Stimulated activated naive B cell treated with anti-CD40 and anti-IgM and Interleukin-4, amounts not matched to agents 10 μg/mL and 1 μg/mL and 100 μg/mL, for 72 hours (primary cell): Measurements from ENCODE around the gene DCTN1.

ENCODE experiments used
- ATAC-seq, 2 donors: fragments of 150-1000 bp; cut with Tn5 transposase; replicated peaks; 2 replicates each; pipeline ENCODE4 v1.10.0; 2021; ENCODE audit warnings: moderate library complexity in 1 of 2
- DNase-seq: peaks from one replicate; pipeline ENCODE4 v3.0.0; 2021
- H3K27ac Mint-ChIP-seq: one replicate; pipeline ENCODE4 v1.8.0; 2022; ENCODE audit warnings: mild to moderate bottlenecking, mixed read lengths
- H3K27me3 Mint-ChIP-seq, 2 donors: one replicate each; pipeline ENCODE4 v1.8.0; 2022; ENCODE audit warnings: mixed read lengths in 2 of 2
- H3K36me3 Mint-ChIP-seq, 2 donors: one replicate each; pipeline ENCODE4 v1.8.0; 2022; ENCODE audit warnings: mixed read lengths in 2 of 2, mild to moderate bottlenecking in 1 of 2
- H3K4me1 Mint-ChIP-seq, 2 donors: one replicate each; pipeline ENCODE4 v1.8.0; 2022; ENCODE audit warnings: mixed read lengths in 2 of 2, mild to moderate bottlenecking in 1 of 2
- H3K4me3 Mint-ChIP-seq, 2 donors: one replicate each; pipeline ENCODE4 v1.8.0; 2022; ENCODE audit warnings: mild to moderate bottlenecking in 2 of 2, mixed read lengths in 2 of 2, moderate library complexity in 1 of 2
- H3K9me3 Mint-ChIP-seq, 2 donors: one replicate each; pipeline ENCODE4 v1.8.0; 2022; ENCODE audit warnings: mixed read lengths in 2 of 2, mild to moderate bottlenecking in 1 of 2

DCTN1 gene

DNA sequence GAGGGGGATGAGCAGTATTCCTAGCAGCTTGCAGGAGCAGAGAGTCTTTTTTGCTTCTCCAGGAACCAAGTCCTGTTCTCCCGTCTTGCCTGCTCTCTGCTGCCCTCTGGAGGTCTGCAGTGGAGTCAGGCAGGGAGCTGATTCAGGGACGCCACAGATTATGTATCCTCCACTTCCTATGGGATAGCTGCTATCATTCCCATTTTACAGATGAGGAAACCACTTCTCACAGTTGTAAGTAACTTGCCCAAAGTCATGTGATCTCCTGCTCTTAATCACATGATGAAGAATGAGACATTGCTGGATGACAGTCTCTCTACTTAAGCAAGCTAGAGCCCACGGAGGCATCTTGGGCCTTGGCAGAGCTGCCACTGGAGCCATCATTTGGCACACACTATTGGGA is 45.2 kb downstream of the DCTN1 start:
- DNase-seq (peak; percentile 41), ATAC-seq (peak; percentile 72 to 84)
- H3K27me3 Mint-ChIP-seq = no peaks in the 10 kb centered on the region
- no peaks in the 10 kb centered on the region for H3K9me3 Mint-ChIP-seq
- H3K4me1 Mint-ChIP-seq = no peaks in the 10 kb centered on the region
- H3K4me3 Mint-ChIP-seq = no peak overlapping the region
- no peak overlapping the region for H3K27ac Mint-ChIP-seq
- peaks cover 0 to 7% of the 10 kb centered on the region in 2 donors for H3K36me3 Mint-ChIP-seq

DNA sequence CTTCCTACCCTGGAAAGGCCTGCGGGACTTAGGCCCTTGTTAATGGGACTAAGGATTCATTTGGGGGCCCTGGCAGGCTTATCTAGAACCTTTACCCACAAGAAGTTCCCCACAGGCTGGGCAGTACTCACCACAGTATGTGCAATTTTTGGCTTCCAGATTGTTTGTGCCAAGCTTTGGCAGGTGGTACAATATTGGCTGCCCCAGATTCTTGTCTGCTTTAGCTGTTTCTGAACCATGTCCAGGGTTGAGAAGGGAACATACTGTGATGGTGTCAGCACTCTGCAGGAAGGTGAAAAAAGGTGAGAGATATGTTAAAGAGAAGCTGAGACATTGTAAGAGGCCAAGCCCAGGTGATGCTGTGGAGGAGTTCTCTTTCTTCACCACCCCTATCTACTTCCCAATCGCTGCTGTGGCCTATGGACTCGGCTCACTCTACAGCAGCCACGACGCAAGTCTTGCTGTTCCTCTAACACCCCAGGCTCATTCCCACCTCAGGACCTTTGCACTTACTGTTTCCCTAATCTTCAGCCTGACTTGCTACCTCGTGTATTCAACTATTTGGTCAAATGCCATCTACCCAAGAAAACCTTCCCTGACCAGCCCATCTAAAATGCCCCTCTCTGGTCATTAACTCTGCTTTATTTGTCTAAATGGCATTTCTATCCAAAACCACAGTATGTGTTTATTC is 46.1 kb downstream of the DCTN1 start:
- Mint-ChIP-seq H3K27ac (no peak overlapping the region), H3K9me3 (no peaks in the 10 kb centered on the region), H3K4me1 (no peaks in the 10 kb centered on the region), H3K27me3 (no peaks in the 10 kb centered on the region), H3K4me3 (no peak overlapping the region), H3K36me3 (peaks cover 0 to 7% of the 10 kb centered on the region in 2 donors)
- ATAC-seq = no peak
- DNase-seq = no peak

DNA sequence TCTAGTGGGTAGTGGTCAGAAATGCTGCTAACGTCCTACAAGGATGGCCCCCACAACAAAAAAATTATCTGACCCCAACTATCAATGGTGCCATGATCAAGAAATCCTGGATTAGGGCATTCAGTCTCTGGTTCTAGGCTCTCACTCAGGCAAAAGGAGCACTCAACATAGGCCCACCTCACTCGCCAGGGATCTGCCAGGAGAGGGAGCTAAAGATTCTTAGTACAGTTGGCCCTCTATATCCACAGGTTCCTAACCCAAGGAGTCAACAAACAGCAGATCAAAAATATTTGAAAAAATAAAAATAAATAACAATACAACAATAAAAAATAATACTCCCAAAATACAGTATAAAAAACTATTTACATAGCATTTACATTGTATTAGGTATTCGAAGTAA is 46.9 kb downstream of the DCTN1 start:
- Mint-ChIP-seq H3K4me3 (no peak overlapping the region), H3K9me3 (no peaks in the 10 kb centered on the region), H3K27ac (no peak overlapping the region), H3K4me1 (no peaks in the 10 kb centered on the region), H3K36me3 (peaks cover 0 to 7% of the 10 kb centered on the region in 2 donors), H3K27me3 (no peaks in the 10 kb centered on the region)
- DNase-seq (no peak), ATAC-seq (peak; percentile 36 to 41)

DNA sequence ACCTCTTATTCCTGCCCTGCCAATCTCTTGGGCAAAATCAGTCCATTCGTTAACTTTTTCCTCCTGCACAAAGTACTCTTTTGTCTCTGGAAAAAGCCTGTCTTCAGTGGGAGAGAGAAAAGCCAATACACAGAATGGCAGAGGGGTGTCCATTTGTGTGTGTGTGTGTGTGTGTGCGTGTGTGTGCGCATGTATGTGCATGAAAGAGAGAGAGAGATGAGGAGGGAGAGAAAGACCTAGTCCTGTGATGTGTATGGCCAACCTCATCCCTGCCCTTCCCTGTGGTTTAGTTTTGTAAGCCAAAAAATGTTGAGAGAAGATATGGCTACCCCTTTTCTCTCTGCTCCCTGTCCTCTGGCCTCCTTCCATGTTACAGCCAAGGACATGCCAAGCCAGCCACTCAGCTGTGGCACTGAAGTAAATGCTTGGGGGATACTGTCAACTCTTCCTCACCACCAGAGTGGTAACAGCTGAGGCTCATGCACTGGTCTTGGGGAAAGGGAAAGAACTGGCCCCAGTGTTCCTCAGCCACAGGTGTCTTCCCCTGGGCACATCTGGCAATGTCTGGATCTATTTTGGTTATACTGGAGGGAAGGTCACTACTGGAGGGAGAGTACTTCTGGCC is 47.4 kb downstream of the DCTN1 start:
- Mint-ChIP-seq H3K4me3 (no peak overlapping the region), H3K4me1 (no peaks in the 10 kb centered on the region), H3K27ac (no peak overlapping the region), H3K36me3 (peaks cover 0 to 4% of the 10 kb centered on the region in 2 donors), H3K9me3 (no peaks in the 10 kb centered on the region), H3K27me3 (no peaks in the 10 kb centered on the region)
- DNase-seq (no peak), ATAC-seq (no peak)

DNA sequence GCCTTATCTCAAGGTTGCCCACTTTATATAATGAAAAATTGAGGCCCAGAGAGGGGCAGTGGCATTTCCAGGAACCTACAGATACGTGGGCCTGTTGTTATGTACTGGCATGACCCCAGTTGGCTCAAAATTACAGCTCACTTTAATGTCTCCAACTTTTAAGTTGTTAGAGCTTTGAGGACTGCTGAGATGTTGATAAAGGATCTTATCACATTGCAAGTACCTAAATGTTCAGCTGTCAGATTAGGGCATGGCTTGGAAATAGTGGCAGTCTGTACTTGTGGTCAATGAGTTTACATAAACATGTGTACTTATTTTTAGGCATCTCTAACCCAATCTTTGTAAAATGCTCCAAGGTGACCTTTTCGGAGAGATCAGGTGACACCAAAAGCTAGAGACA is 51.5 kb downstream of the DCTN1 start:
- no peak overlapping the region for H3K27ac Mint-ChIP-seq
- H3K36me3 Mint-ChIP-seq = peaks cover under 1 to 4% of the 10 kb centered on the region in 2 donors
- H3K27me3 Mint-ChIP-seq = no peaks in the 10 kb centered on the region
- H3K9me3 Mint-ChIP-seq = no peaks in the 10 kb centered on the region
- DNase-seq (no peak), ATAC-seq (no peak)
- no peak overlapping the region for H3K4me3 Mint-ChIP-seq
- no peaks in the 10 kb centered on the region for H3K4me1 Mint-ChIP-seq

DNA sequence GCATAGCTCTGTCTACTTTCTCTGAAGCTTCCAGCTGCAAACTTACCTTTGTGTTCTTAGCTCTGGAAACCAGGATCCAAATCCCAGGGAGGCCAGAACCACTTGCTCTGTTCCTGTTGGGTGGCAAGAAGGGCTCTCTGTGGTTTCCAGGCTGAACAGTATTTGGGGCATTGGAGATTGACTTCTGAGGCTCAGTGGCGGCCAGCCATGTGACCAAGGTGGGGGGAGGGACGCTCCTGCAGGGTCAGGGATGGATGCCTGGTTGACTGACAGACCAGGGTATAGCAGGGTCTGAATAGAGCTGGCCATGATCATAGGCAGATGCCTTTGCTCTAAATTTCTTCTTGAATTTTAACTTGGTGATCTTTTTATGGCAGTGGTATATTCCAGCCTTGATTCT is 52.0 kb downstream of the DCTN1 start:
- Mint-ChIP-seq H3K36me3 (peaks cover 4% of the 10 kb centered on the region in 2 donors), H3K9me3 (no peaks in the 10 kb centered on the region), H3K4me1 (no peaks in the 10 kb centered on the region), H3K4me3 (no peak overlapping the region), H3K27ac (no peak overlapping the region), H3K27me3 (no peaks in the 10 kb centered on the region)
- ATAC-seq (no peak), DNase-seq (no peak)

DNA sequence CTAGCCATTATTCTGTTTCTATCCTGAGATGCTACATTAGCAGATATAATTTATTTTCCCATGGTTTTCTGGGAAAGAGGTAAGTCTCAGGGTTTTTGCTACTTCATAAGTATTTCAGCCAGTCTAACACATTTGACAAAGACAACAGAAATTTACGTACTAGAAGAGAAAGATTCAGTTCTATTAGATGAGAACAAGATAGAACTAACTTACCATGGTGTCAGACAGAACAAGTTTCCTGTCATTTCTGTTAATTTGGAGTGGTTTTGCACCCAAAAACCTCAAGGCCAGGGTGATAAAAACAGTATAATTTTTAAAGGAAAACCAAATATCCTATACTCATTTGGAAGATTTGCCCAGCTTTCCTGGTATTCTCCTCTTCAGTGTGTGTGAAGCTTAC is 52.5 kb downstream of the DCTN1 start:
- no peak overlapping the region for H3K4me3 Mint-ChIP-seq
- ATAC-seq (no peak), DNase-seq (no peak)
- no peaks in the 10 kb centered on the region for H3K4me1 Mint-ChIP-seq
- H3K9me3 Mint-ChIP-seq = no peaks in the 10 kb centered on the region
- H3K27me3 Mint-ChIP-seq = no peaks in the 10 kb centered on the region
- H3K27ac Mint-ChIP-seq = no peak overlapping the region
- H3K36me3 Mint-ChIP-seq = peaks cover 4% of the 10 kb centered on the region in 2 donors

DNA sequence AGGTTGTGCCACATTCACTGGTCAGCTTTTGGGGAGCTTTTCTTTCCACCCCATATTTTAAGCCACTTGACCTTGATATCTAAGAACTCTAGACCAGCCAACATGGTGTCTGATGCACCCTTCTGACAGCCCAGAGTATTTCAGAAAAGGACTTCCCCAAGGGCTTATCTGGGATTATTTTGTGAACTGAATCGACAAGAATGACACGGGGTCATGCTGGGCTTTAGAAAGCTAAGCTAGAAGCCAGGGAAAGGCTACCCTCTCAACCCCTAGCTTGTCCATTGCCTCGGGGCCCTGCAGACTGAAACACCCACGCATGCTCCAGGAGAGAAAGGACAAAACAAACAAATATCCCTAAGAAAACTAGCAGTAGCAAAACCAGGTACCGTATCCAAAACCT is 52.9 kb downstream of the DCTN1 start:
- Mint-ChIP-seq H3K36me3 (peaks cover under 1 to 4% of the 10 kb centered on the region in 2 donors), H3K27ac (no peak overlapping the region), H3K4me1 (no peaks in the 10 kb centered on the region), H3K27me3 (no peaks in the 10 kb centered on the region), H3K9me3 (no peaks in the 10 kb centered on the region), H3K4me3 (no peak overlapping the region)
- ATAC-seq (no peak), DNase-seq (no peak)

DNA sequence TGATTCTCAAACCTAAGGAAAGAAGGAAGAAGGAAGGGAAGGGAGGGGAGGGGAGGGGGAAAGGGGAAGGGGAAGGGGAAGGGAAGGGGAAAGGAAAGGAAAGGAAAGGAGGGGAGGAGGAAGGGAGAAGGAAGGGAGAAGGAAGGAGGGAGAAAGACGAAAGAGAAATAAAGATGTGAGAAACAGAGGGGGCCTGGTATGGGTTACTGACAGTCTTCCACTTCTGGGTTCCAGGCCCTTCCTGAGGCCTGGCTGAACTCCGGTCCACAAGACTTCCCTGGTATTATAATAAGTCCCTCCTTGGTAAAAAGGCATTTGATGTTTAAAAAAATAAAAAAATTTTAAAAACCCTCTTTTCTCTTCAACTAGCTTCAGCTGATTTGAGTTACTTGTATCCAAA is 54.3 kb downstream of the DCTN1 start:
- ATAC-seq = no peak
- Mint-ChIP-seq H3K4me3 (no peak overlapping the region), H3K27ac (no peak overlapping the region), H3K9me3 (no peaks in the 10 kb centered on the region), H3K27me3 (no peaks in the 10 kb centered on the region), H3K4me1 (no peaks in the 10 kb centered on the region), H3K36me3 (peaks cover 2 to 4% of the 10 kb centered on the region in 2 donors)
- no peak for DNase-seq

DNA sequence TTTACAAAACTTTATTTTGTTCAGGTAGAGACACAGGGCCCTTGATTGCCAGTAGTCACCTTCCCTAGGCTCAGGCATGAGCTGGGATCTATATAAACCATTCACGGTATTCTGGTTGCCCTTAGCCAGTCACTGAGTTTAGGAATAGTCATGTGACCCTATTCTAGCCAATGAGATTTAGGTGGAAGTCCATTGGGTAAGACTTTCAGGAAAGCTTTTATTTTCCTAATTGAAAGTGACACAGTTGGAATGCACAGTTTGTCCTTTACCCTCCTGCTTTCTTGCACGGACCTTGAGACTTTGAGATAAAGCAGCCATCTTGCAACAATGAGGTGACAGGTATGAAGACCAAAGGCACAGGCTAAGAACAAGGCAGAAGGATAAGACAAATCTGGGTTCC is 58.4 kb downstream of the DCTN1 start:
- H3K27me3 Mint-ChIP-seq = no peaks in the 10 kb centered on the region

DNA sequence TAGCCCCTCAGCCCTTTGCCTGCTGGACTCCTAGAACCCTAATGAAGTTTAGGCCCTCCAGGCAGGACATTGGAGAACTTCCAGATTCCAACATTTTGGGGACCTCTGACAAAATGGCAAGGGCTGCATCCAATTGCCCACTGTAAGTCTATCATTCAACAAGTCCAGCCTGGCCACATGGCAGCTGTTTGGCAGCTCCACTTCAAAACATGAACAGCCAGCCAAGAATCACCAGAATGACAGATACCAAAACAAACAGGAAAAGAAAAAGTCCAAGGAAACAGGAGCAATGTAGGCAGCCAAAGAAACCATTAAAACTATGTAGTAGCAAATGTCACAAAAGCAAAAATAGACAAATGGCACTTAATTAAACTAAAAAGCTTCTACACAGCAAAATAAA is 62.4 kb downstream of the DCTN1 start:
- Mint-ChIP-seq H3K9me3 (no peaks in the 10 kb centered on the region), H3K4me1 (no peaks in the 10 kb centered on the region), H3K27me3 (peaks cover 0 to 3% of the 10 kb centered on the region in 2 donors), H3K27ac (no peak overlapping the region), H3K4me3 (no peak overlapping the region), H3K36me3 (peaks cover 5 to 20% of the 10 kb centered on the region in 2 donors)
- ATAC-seq (no peak), DNase-seq (no peak)

More for the DNA sequence above, 58.4 kb downstream of the DCTN1 start:
- Mint-ChIP-seq H3K9me3 (no peaks in the 10 kb centered on the region), H3K36me3 (peaks cover 2 to 8% of the 10 kb centered on the region in 2 donors), H3K4me3 (no peak overlapping the region), H3K27ac (no peak overlapping the region), H3K4me1 (no peaks in the 10 kb centered on the region)
- ATAC-seq (no peak), DNase-seq (no peak)

DNA sequence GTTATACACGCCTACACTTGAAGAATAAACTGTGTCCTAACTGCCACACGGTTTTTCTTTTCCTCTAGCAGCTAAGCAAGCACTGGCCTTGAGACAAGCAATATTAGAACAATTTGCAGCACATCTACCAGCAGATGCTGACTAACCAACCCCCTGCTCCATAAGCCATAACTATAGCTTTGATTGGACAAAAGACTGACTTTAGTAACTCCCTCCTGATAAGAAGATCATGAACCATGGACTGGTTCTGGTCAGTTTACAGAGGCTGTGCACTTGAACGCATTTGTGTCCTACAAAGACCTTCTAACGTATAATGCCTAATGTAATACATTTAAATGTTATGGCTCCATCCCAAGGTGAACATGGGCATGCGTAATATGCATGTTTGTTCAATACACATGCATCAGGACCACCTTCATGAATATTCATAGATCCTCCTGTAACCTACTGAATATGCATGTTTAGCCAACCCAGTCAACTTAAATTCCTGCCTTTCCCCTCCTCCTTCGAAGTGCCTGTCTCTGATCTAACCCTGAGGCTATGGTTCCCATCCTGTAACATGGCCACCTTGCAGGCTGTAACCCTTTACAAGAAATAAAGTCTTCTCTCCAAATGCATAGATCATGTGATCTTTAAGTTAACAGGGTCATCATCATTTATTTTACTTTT is 63.4 kb downstream of the DCTN1 start:
- Mint-ChIP-seq H3K36me3 (peaks cover 7 to 22% of the 10 kb centered on the region in 2 donors), H3K27ac (no peak overlapping the region)

DNA sequence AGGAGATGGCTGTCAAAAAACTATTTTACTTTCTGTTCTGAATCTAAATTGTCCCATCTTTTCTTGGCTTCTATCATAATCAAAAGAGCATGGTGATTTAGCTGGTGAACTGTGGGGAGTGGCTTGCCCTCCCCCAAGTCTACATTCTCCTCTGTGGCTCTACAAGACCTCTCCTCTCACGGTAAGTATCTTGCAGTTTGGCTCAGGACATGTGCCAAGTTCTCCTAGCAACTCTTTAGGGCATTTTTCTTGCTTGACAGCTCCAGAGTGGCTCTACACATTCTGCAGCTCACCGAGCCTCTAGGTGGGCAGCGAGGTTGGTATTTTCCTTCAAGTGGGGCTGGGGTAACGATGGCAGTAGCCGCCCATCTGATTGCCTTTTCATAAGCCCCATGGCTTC is 66.0 kb downstream of the DCTN1 start:
- H3K36me3 Mint-ChIP-seq = peaks cover 7 to 23% of the 10 kb centered on the region in 2 donors
- no peak for DNase-seq
- H3K27me3 Mint-ChIP-seq = peaks cover 0 to 3% of the 10 kb centered on the region in 2 donors
- no peaks in the 10 kb centered on the region for H3K9me3 Mint-ChIP-seq
- H3K4me3 Mint-ChIP-seq = no peak overlapping the region
- ATAC-seq = no peak
- no peak overlapping the region for H3K27ac Mint-ChIP-seq
- H3K4me1 Mint-ChIP-seq = no peaks in the 10 kb centered on the region

More for the DNA sequence above, 63.4 kb downstream of the DCTN1 start:
- DNase-seq (no peak), ATAC-seq (no peak)
- Mint-ChIP-seq H3K27me3 (peaks cover 0 to 3% of the 10 kb centered on the region in 2 donors), H3K4me1 (no peaks in the 10 kb centered on the region), H3K4me3 (no peak overlapping the region), H3K9me3 (no peaks in the 10 kb centered on the region)

DNA sequence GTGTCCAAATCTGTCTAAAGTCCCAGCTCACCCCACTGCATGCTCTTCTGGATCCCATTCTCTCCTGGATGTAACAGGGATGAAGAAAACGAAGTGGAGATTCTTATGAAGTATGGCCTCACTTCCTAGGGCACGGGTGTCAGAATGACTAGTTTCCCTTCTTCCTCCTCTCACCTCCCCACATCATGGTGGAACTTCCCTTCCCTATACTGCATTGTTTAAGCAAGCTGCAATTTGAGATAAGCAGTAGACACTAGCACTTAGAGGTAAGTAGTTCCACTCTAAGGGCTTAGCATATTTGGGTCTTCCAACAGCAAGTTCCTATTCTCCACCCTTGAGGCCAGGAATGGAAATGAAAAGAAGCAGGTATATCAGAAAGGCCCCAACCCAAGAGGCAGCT is 66.6 kb downstream of the DCTN1 start:
- Mint-ChIP-seq H3K4me1 (no peaks in the 10 kb centered on the region), H3K27me3 (peaks cover 0 to 3% of the 10 kb centered on the region in 2 donors)

DNA sequence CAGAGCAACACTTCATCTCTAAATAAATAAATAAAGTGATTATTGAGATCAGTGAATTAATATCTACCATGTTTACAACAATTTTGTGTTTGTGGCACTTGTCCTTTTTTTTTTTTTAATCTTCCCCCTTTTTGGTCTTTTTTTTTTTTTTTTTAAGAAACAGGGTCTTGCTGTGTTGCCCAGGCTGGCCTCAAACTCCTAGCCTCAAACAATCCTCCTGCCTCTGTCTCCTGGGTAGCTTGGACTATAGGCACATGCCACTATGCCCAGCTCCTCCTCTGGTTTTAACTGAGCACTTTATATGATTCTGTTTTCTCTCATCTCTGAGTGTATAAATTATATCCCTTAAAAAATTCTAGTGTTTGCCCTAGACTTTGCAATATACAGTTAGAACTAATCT is 67.2 kb downstream of the DCTN1 start:
- no peak overlapping the region for H3K4me3 Mint-ChIP-seq
- no peak for ATAC-seq
- H3K27ac Mint-ChIP-seq = no peak overlapping the region
- H3K36me3 Mint-ChIP-seq = peaks cover 7 to 23% of the 10 kb centered on the region in 2 donors
- H3K4me1 Mint-ChIP-seq = no peaks in the 10 kb centered on the region
- DNase-seq = no peak
- H3K27me3 Mint-ChIP-seq = peaks cover 0 to 3% of the 10 kb centered on the region in 2 donors
- no peaks in the 10 kb centered on the region for H3K9me3 Mint-ChIP-seq

More for the DNA sequence above, 66.6 kb downstream of the DCTN1 start:
- no peak for DNase-seq
- Mint-ChIP-seq H3K36me3 (peaks cover 7 to 23% of the 10 kb centered on the region in 2 donors), H3K27ac (peak overlapping the region; percentile 28), H3K9me3 (no peaks in the 10 kb centered on the region), H3K4me3 (no peak overlapping the region)
- no peak for ATAC-seq
